Transverse colon (tissue), 4 donors: ENCODE data around the gene CPTP. TPM values are rescaled to one million over a fixed set of nuclear protein-coding genes. Genes with fewer than 3 reads are reported as not detected.
A peak's percentile ranks its signal among the peaks of the same experiment; 100 is the strongest.

Experiments
- DNase-seq: peaks from one replicate; pipeline ENCODE4 v3.0.0-alpha.2; 2019
- H3K27ac ChIP-seq, 4 donors: fragments of 200-600 bp; sonication (generic); 2 replicates each; pipeline ENCODE4 v1.5.1; 2016 to 2018; ENCODE audit warnings: inconsistent platforms in 4 of 4
- H3K27me3 ChIP-seq: fragments of 200-600 bp; sonication (generic); 2 replicates; pipeline ENCODE4 v1.5.1; 2017; ENCODE audit warnings: inconsistent platforms
- H3K36me3 ChIP-seq, 4 donors: fragments of 200-600 bp; sonication (generic); 2 replicates each; pipeline ENCODE4 v1.5.1; 2017 to 2019; ENCODE audit warnings: inconsistent platforms in 4 of 4
- H3K4me1 ChIP-seq, 4 donors: fragments of 200-600 bp; sonication (generic); 2 replicates each; pipeline ENCODE4 v1.5.1; 2017 to 2020; ENCODE audit warnings: inconsistent platforms in 4 of 4
- H3K4me3 ChIP-seq, 4 donors: fragments of 200-600 bp; sonication (generic); 1 replicate in 1 of 4; 2 replicates in 3 of 4; pipeline versions ENCODE4 v1.5.1 to v1.6.1; 2017 to 2019; ENCODE audit warnings: inconsistent platforms in 4 of 4
- H3K9me3 ChIP-seq, 2 donors: fragments of 200-600 bp; sonication (generic); 2 replicates each; pipeline ENCODE4 v1.5.1; 2017 to 2019; ENCODE audit warnings: inconsistent platforms in 2 of 2
- CTCF ChIP-seq, 5 experiments: fragments of 200-600 bp in 3 of 5; fragments of 450-650 bp in 2 of 5; sonication (generic) in 3 of 5; IDR thresholded peaks; 1 replicate in 2 of 5; 2 replicates in 3 of 5; pipeline ENCODE4 v1.5.1; 2016 to 2017; ENCODE audit warnings: antibody characterized with exemption in 5 of 5, inconsistent platforms in 3 of 5, mild to moderate bottlenecking in 2 of 5, moderate library complexity in 1 of 5
- EP300 ChIP-seq: sonication (generic); formaldehyde crosslinking; IDR thresholded peaks from one replicate; pipeline ENCODE4 v1.6.1; 2017; ENCODE audit warnings: antibody characterized with exemption, low read depth
- POLR2A ChIP-seq: fragments of 450-650 bp; IDR thresholded peaks from one replicate; pipeline ENCODE4 v1.6.1; 2016; ENCODE audit warnings: antibody characterized with exemption, mild to moderate bottlenecking, moderate library complexity
- POLR2AphosphoS5 ChIP-seq, 3 donors: sonication (generic); formaldehyde crosslinking; IDR thresholded peaks; one replicate each; pipeline ENCODE4 v1.6.1; 2016; ENCODE audit warnings: antibody characterized with exemption in 3 of 3
- WGBS, 2 donors: methylation state at CpG; one replicate each; pipeline ENCODE4 v1.1.5; 2018; ENCODE audit warnings: low coverage in 1 of 2; 5-methylcytosine and 5-hydroxymethylcytosine counted together
- in situ Hi-C, 4 donors: fragments of 200-750 bp; cut with MboI; loops; one replicate each; pipeline versions ENCODE4 v1.15.0 to v1.15.1; 2017; ENCODE audit warnings: low sequenced_read_pairs in 3 of 4, low pct_ligation_motif_present in 1 of 4, low pct_unique_long_range_greater_than_20kb in 1 of 4
- intact Hi-C: fragments of 100-400 bp; cut with DNase I; formaldehyde crosslinking; loops from one replicate; pipeline ENCODE4 v1.15.1; 2023; ENCODE audit warnings: low total_unique reads
- total RNA-seq, 4 donors: library from RNA; depleted of rRNA; stranded (reverse); fragments of >200 nt; gene quantifications; one replicate each; pipeline ENCODE4 v1.1.0, GENCODE V29; 2016

Gene CPTP
- total RNA-seq, 4 donors from 2014 or later = 48.0 to 134 (median 77.7) TPM

- H3K27me3 ChIP-seq = peaks cover 70% of the 10 kb centered on the region
- peaks cover 24 to 72% (median 40%) of the 10 kb centered on the region in 4 donors for H3K4me1 ChIP-seq
Observed at GRCh38 chr1:1356796-1357401, 32.3 kb downstream of the CPTP start.

GRCh38 chr1:1357871-1358432, 33.4 kb downstream of the CPTP start:
- no peaks in the 10 kb centered on the region for H3K36me3 ChIP-seq
- peak overlapping the region; percentile 15 to 54 (median 40) for H3K4me3 ChIP-seq
- no peaks in the 10 kb centered on the region for H3K9me3 ChIP-seq
- in situ Hi-C loops = no loop called here
- TF ChIP-seq EP300 = no peak
- TF ChIP-seq CTCF (IDR thresholded peaks at IDR 0.05) = no peak
- no peak for TF ChIP-seq POLR2A
- TF ChIP-seq POLR2AphosphoS5 (IDR thresholded peaks at IDR 0.05) = no peak
- 26% methylated on average over 17 of the region's 18 CpGs; no CpG with 5 or more reads in 1 of the 2 donors for WGBS, 2 donors
- peaks cover 23 to 76% (median 40%) of the 10 kb centered on the region in 4 donors for H3K4me1 ChIP-seq
- H3K27ac ChIP-seq = peak overlapping the region; percentile 86 to 92 (median 89)
- H3K27me3 ChIP-seq = peaks cover 68% of the 10 kb centered on the region
- DNase-seq = no peak
- intact Hi-C loops = loop anchor here (2.0 kb wide), 1 partner anchor 17 kb away; the partner anchor contains the start of gene AURKAIP1

More at GRCh38 chr1:1356796-1357401, 32.3 kb downstream of the CPTP start:
- in situ Hi-C loops (no loop called here), intact Hi-C loops (loop anchor here (2.0 kb wide), 1 partner anchor 18 kb away; the partner anchor contains the start of gene AURKAIP1)
- H3K36me3 ChIP-seq = no peaks in the 10 kb centered on the region
- no peaks in the 10 kb centered on the region for H3K9me3 ChIP-seq
- 29 to 37% methylated on average over 7 to 26 of the region's 26 CpGs for WGBS, 2 donors
- no peak for TF ChIP-seq POLR2A
- peak overlapping the region; percentile 24 to 54 (median 40) for H3K4me3 ChIP-seq
- H3K27ac ChIP-seq = peak overlapping the region; percentile 86 to 92 (median 89)
- DNase-seq = no peak

GRCh38 chr1:1358433-1359271, 34.0 kb downstream of the CPTP start, which contains the start of gene MXRA8:
TSS of gene MXRA8 (minus strand) at chr1:1358555. CDS start at chr1:1358504, 51 bp downstream.
- peak within 1 kb of the TSS; percentile 19 to 54 (median 40) for H3K4me3 ChIP-seq
- in situ Hi-C loops (no loop called here), intact Hi-C loops (no loop called here)
- peak within 1 kb of the TSS; percentile 86 to 92 (median 89) for H3K27ac ChIP-seq
- H3K4me1 ChIP-seq = peaks cover 16 to 70% (median 37%) of the 10 kb centered on the region in 4 donors
- peaks cover 61% of the 10 kb centered on the region for H3K27me3 ChIP-seq
- TF ChIP-seq EP300 (no peak), POLR2AphosphoS5 (IDR thresholded peaks at IDR 0.05) (peak; percentile 26 to 71 (median 62)), POLR2A (peak; percentile 33)
- no peaks in the 10 kb centered on the region for H3K9me3 ChIP-seq
- DNase-seq = peak; percentile 68
- WGBS, 2 donors = 12% methylated on average over 14 of the region's 29 CpGs; no CpG with 5 or more reads in 1 of the 2 donors
- H3K36me3 ChIP-seq = no peaks in the 10 kb centered on the region

- Histone ChIP-seq H3K36me3 (no peaks in the 10 kb centered on the region), H3K27me3 (peaks cover 54% of the 10 kb centered on the region), H3K27ac (peak overlapping the region; percentile 86 to 92 (median 89)), H3K9me3 (no peaks in the 10 kb centered on the region), H3K4me1 (peaks cover 15 to 66% (median 34%) of the 10 kb centered on the region in 4 donors), H3K4me3 (no peak overlapping the region)
- TF ChIP-seq POLR2AphosphoS5 (IDR thresholded peaks at IDR 0.05) (no peak), EP300 (no peak), CTCF (IDR thresholded peaks at IDR 0.05) (no peak), POLR2A (no peak)
- intact Hi-C loops (no loop called here), in situ Hi-C loops (no loop called here)
- 46 to 50% methylated on average over 4 to 6 of the region's 6 CpGs for WGBS, 2 donors
- no peak for DNase-seq
Observed at GRCh38 chr1:1359308-1359663, 34.7 kb downstream of the CPTP start.
